HG02642 (cell line): ENCODE results near the gene BCR.

Experiments used
- ATAC-seq: cut with Tn5 transposase; IDR thresholded peaks from one replicate; pipeline ENCODE4 v1.9.1; 2021; ENCODE audit warnings: mild to moderate bottlenecking; ENCODE audit not compliant: unreplicated experiment, poor library complexity

The BCR gene

DNA sequence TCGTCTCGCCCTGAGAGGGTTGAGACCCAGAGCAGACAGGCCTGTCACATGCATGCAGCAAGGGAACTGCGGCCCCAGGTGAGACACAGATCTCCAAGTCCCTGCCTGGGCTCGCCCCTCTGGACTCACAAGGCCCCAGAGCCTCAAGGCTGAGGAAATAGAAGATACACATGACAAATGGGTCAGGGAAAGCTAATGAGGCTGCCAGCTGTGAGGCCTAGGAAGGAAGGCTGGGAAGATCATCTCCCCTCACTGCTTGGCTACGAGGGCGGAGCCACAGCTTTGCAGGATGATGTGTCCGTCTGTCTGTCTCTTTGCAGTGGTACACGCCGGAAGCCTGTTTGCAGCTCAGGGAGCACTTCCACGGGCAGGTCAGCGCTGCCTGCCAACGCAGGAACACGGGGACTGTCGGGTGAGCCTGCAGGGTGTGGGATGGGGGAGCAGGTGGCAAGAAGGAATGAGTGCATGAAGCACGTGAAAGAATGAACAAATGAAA, 30.5 kb upstream of the BCR start:
- ATAC-seq: no peak

DNA sequence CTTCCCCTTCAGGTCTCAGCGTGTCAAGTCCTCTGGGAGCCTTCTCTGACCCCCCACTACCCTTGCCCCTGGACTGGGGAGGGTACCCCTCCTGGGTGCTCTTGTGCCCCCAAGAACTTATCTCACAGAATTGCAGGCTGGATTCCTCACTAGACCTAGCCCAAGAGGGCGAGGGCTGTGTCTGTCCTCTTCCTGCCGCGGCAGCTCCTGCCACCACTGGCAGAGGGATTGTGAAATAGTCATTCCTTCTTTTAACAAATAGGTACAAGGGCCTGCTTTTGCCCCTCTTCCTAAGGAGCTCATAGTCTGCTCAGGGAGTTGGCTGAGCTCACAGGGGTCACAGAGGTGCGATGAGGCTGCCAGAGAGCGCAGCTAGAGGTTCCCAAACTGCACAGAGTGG, 29.5 kb upstream of the BCR start:
- ATAC-seq: no peak

DNA sequence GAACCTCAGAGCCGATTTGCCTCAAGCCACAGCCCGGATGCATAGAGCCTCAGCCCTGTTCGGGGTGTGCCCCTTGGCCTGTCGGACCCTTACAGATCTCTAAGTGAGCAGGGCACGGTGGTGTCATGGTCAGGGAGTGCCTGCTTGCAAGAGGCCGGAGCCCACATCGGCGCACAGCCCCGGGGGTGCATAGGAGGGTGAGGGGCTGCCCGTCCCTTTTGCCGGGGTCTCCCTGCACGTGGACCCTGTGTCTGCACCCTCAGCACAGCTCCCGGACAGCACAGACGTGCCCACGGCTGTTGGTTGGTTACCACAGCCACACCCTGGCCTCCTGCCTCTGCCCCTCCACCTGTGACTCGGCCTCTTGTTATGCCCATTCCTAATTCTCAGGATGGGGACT, 28.5 kb upstream of the BCR start:
- no peak for ATAC-seq

DNA sequence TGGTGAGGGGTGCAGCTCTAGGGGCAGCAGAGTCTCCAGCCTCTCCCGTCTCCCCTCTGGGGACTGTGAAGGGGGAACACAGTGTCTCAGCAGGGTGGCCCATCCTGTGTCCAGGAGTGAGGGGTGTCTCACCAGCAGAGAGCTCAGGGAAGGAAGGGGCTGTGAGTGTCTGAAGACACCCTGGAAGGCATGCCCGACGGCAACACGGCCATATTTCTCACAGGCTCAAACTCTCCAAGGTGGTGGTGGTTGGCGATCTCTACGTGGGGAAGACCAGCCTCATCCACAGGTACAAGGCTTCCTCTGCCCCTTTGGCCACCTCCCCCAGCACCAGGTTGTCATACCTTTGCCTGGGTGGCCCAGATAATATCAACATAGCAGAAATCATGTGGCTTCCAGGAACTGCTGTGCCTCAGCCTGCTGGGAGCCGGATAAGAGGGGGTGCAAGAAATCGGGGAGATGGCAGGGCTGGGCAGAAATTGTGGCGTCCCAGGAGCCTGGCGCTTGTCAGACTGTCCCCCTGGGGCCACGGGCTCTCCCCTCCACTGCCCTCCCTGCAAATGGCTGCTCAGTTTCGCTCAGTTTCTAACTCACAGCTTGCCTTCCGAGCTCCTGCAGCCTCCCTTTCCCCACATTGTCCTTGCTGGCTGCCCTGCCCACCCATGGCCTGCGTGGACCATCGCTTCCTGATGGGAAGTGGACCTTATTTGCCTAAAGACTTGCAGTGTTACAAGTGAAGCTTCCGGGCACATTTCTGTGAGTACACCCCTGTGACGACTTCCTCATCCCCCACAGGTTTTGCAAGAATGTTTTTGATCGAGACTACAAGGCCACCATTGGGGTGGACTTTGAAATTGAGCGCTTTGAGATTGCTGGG, 27.8 kb upstream of the BCR start:
- ATAC-seq: no peak

DNA sequence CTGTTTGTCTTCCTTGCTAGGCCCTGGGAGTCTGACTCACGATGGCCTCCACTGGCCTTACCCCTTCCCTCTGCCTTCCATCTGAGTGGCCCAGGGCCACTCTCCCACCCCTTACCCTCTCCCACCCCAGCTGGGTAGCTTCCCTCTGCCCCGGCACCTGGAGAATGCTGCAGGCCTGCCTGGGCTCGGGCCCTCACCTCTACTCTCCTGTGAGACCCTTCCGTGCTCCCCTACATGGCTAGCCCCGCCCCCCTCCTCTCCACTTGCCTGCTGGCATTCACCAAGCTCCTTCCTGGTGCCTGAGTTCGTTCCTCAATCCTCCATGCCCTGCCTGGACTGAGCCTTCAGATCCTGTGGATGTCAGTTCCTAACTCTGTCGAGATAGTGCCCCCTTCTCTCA, 26.3 kb upstream of the BCR start:
- no peak for ATAC-seq

DNA sequence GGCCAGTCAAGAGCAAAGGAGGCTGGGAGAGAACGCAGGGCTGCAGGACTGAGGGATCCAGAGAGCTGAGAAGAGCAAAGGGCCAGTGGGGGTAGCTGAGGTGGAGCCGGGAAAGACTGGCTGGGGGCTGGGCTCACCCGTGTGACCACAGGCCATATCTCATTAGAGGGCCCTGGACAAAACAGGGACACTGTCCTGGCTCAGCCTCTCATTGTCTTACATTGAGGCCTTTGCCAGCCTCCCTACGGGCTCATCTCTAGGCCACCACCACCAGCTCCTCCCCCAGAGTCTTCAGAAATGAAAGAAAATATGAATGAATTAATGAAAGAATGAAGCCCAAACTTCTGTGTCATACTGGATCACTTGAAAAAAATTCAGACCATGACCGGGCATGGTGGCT, 25.8 kb upstream of the BCR start:
- no peak for ATAC-seq

DNA sequence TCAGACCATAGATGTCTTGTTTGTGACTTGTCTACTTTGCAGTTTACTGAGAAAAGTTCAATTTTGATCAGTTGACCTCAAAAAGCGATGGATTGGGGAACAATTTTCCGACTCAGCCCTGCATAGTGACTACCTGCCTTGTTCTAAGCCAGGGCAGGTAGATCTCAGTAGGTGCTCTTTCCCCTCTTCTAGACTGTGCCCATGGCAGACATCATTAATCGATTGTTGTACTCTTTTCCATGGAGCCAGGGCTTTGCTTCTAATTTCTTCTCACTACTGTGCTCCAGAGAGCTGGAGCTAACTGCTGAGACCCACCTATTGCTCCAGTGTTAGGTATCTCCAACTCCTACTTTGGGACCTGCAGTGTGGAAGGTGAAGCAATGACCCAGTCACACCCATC, 25.2 kb upstream of the BCR start:
- no peak for ATAC-seq

DNA sequence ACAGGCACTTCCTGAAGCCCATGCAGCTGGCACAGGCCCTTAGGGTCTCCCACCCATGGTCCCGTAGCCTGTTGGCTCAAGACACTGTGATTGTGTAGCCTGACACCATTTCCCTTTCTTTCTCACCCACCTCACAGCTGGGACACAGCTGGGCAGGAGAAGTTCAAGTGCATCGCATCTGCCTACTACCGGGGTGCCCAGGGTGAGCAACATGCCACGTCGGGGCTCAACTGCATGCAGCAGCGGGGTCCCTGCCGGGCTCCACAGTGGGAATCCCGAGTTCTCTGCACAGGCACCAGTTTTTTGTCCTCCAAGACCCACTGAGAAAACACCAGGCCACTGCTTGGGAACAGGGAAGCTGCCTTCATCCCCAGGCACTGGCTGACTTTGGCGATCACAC, 24.5 kb upstream of the BCR start:
- no peak for ATAC-seq

DNA sequence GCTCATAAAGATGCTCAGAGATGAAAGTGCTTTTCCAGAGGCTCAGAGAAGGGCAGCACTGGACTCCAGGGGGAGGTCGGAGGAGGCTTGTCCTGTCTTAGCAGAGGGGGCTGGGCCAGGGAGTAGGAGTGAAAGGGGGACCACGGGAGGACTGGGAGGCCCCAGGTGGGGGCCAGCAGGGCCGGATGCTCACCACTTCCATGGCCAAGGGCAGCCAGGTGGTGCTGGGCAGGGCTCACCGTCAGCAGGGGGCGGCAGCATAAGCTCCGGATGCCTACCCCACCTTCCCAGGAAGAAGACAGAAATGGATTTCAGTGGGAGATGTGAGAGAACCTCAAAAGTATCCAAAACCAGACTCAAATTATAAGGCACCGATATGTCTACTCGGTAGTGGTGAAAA, 24.0 kb upstream of the BCR start:
- no peak for ATAC-seq

DNA sequence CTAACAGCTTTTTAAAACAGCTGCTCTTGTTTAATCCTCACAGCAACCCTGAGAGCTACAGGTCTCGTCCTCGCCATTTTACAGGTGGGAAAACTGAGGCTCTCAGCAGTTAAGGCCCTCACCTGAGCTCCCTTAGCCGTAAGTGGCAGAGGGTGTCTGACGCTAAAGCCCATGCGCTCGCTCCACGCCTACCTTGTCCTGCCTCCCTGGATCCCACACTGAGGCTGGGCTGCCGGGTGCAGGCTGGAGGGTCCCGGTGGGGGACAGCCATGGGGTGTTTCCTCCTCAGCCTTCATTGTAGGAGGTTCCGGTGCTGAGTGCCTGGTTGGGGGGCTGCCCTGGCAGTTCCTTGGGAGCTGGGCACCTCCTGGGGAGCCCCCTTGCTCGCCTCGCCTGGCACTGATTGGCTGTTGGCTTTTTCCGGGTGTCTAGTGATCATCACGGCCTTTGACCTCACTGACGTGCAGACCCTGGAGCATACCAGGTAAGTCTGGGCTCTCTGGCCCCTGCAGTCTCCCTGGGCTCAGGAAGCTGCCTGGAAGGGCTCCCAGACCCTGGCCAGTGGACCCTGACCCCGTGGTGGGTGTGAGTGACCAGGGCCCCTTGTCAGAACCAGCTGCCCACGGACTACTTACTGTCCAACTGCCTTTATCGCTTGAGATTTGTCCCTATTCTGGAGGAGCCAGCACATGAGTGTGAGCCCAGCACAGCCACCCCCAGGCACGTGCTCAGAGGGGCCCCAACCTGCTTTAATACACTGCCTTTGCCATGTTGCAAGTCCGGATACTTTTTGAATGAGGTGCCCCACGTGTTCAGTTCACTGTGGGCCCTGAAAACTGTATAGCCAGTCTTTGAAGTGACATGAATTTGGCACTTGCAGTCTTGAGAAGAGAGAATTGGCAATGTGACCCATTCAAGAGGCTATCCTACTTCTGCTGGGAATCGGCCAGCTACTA, 22.5 kb upstream of the BCR start:
- no peak for ATAC-seq

DNA sequence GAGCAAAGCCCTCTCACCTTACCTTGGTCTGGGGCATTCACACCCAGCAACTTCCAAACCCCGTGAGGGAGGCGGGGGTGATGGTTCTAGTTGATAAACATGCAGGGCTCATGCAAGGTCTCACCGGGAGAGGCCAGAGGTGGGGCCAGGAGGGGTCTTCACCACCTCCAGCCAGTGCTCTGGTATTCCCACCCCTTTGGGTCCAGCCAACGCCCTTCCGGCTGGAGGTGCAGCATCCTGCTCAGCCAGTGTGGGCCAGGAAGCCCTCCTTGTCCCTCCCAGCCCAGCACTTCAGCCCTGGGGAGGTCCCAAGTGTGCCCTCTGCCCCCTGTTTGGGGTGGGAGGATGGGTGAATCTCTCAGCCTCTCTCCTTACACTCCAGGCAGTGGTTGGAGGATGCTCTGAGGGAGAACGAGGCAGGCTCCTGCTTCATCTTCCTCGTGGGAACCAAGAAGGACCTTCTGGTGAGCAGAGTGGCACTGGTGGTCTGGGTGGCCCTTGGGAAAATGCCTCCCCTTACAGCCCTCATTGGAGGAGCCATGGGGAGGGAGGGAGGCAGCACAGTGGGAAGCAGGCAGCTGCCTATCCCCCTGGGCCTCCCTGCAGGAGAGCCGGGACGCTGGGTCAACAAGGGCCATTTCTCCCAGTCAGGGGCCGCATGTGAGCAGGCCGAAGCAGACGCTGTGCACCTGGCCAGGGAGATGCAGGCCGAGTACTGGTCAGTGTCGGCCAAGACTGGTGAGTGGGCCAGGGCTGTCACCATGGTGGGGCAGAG, 21.6 kb upstream of the BCR start:
- ATAC-seq: no peak

DNA sequence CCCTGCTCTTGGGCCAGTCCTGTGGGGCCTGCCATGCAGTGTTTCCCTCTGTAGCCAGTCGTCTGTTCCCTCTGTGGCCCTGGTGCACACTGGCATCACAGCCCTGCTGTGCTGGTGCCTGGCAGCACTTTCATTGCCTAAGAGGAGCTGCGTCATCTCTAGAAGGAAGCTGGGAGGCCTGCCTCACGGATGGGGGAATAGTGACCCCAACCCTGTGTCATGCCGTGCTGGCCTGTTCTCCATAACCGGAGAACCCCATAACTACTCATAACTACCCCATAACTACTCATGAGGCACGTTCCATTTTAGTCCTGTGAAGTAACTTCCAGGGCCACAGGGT, 21.0 kb upstream of the BCR start:
- no peak for ATAC-seq

DNA sequence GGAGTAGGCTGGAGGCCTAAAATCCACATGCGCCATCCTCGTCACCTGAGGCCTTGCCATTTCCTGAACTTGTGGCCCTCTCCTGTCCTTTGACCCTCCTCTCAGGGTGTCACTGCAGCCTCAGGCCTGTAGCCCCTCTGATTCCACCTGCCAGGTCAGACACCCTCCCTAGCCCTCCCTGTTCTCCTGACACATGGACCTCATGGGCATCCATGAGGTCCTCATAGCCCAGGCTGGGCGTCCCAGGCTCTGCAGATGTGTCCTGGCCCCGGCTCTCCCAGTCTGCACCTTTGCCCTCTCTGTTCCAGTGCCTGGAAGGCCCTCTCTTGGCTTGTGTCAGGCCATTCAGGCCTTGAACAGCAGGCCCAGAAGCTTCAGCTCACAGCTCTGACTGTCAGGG, 19.3 kb upstream of the BCR start:
- ATAC-seq: no peak

DNA sequence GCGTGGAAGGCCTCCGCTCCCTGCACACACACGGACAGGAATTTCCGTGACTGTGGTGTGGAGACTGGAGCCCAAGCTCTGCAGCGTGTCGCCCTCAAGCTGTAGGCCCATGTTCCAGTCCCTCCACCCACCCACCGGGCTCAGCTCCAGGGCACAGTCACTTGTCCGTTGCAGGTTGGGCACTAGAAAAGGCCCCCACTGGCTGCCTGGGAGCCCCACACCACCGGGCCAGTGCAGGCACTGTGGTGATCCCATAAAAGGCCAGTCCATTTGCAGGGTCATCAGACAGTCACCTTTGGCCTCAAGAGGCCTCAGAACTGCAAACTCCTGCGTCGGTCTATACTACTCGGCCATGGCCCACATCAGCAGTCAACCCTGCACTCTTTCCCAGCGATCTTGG, 18.7 kb upstream of the BCR start:
- no peak for ATAC-seq

DNA sequence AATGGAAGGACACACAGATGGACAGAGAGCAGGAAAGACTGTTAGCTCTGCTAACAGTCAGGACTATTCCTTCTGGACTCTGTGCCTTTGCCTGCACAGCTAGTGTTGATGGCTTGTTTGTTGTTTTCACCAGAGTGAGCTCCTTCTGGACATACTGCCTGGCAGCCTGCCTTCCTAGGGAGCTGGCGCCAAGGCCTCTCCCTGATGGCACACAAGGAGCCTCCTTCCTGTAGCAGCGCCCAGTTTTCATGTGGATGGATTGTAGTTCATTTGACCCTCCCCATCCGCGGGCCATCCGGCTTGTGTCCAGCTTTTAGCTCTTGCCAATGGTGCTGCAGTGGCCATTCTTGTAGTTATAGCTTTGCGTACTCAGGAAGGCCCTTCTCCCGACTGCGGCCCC, 16.6 kb upstream of the BCR start:
- ATAC-seq: no peak

DNA sequence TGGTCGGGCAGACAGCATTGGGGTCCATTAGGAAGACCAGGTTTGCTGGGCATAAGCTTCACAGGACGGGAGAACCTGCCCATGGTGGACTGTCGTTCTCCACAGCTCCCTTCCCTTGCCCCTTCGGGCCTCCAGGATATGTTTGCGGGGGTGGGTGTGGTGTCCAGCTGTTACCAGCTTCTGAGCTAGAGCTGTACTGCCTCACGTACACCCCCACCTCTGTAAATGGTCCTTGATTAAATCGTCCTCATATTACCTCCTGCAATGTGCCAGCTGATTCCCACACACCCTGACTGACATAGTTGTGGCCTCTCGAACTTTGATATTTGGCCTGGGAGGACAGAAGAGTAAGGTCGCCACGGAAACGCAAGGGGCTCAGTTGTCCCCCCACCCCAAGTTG, 16.2 kb upstream of the BCR start:
- ATAC-seq: no peak

DNA sequence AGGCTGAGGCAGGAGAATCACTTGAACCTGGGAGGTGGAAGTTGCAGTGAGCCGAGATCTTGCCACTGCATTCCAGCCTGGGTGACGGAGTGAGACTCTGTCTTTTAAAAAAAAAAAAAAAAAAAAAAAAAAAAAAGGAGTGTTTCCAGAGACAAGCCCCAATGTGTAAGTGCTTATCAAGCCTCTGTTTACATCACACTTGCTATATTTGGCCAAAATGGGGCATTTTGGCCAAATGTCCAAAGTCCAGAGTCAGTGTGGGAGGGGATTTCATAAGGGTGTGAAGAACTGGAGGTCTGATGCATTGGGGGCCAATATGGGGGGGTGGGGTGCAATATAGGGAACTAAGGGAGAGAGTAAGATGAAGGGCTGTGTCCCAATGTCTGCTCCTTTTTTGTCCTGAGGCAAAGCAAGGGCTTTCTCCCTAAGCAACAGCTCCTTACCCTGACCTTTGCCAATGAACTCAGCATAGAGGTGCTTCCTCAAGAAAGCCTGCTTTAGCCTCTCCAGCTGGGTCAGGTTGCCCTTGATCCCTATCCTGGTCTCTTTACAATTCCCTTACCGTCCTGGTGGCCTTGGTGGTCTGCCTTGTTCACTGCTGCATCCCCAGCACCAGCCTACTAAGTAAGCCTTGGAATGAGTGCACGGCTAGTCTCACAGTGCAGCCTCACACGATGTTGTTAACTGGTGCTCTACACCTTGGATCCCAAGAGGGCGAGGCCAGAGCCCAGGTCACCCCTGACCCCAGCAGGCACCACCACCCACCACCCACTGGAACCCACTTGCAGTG, 14.1 kb upstream of the BCR start:
- no peak for ATAC-seq

DNA sequence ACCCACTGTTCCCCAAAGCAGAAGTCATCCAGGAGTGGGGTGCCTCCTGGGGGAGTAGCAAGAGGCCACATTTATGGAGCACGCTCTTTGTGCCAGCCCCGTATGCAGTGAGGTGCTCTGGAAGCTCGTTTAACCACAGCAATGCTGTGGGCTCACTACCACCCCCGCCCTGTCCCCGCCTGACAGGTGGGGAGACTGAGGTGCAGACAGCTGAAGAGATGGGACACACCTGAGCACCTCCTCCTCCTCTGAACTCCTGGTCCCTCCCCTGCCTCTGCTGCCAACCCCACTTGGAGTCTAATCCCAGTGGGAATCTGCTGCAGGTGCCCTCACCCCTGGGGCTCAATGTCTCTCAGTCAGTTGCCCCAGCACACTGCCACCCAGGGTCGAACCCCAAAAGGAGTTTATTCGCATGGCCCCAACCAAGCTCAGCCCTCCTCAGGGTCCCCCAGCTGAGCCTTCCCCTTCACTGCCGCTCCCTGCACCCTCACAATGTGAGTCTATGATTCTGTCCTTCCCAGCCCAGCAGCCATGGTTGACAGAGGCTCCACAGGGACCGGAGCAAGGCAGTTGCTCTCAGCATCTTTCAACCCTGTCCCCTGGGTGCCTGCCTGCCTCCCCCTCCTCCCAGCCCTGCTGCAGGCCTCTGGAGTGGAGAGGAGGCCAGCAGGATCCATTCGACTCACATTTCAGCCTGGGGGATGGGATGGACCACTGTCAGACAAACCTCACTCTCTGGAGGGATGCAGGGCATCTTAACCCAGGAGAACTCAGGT, 13.3 kb upstream of the BCR start:
- ATAC-seq: no peak

DNA sequence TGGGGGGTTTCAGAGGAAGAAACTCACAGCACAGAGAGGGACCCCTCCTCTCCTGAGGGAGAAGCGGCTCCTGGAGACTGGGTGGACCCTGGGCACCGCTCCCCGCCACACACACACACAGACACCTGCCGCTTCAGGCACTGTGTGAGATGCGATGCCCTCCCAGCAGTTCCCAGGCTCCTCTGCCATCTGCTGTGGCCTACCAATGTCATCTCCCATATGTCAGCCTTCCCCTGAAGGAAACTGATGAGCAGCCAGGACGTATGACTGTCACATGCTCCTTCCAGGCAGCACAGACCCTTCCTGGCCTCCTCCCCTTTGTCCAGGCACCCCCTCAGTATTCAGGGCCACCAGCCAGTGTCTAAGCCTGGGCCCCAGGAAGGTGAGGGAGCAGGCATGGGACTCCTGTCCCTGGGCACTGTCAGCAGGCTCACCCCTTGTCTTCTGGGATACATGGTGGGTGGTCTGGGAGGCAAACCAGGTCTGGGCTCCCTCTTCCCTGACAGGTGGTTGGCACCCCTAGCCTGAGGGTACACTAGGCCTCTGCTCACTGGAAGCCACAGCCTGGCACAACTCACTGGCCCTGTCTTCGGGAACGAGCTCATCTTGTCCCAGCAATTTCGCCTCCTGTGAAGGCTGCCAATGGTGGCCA, 11.8 kb upstream of the BCR start:
- no peak for ATAC-seq
